ENCODE results near the gene PABPN1.
"Not testable (repeated sequence)": the region's sequence is repeated elsewhere in the genome, so short reads cannot be mapped to it uniquely, and the experiment has no call there.

The PABPN1 gene, protein sequence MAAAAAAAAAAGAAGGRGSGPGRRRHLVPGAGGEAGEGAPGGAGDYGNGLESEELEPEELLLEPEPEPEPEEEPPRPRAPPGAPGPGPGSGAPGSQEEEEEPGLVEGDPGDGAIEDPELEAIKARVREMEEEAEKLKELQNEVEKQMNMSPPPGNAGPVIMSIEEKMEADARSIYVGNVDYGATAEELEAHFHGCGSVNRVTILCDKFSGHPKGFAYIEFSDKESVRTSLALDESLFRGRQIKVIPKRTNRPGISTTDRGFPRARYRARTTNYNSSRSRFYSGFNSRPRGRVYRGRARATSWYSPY

DNA sequence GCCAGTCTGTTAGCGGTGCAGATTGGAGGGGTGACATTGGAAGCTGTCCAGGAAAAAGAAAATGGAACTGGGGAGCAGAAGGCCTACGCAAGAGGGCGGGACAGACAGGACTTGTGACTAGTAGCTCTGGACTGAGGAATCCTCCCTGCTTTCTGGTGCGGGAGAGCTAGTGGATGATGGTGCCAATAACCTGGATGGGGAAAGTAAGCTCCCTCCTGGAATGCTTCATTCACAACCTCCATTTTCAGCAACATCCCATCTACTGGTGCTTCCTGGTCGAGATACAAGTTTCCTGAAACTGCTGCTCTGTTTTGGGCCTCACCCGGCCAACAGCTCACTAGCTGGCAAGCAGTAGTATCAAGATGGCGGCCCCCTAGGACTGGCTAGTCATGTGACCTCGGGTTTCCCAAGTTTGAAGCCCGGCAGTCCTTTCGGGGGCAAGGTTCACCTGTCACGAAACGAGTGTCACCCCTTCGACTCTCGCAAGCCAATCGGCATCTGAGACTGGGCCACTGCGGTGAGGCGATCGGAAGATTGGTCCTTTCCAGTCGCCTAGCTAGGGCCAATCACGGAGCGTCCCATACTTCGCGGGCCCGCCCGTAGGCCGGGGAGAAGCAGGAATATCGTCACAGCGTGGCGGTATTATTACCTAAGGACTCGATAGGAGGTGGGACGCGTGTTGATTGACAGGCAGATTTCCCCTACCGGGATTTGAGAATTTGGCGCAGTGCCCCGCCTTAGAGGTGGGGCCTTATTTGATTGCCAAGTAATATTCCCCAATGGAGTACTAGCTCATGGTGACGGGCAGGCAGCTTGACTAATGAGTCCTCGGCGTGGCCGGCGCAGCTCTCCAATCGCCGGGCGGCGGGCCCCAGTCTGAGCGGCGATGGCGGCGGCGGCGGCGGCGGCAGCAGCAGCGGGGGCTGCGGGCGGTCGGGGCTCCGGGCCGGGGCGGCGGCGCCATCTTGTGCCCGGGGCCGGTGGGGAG, at the start of gene PABPN1:
TSS of gene PABPN1 (plus strand) at position 874 of the 988 bp plus-strand sequence. CDS start at position 887, 13 bp downstream.
- peaks cover 26% of the 10 kb centered on the region for H3K4me1 ChIP-seq (ENCODE audit: control insufficient read depth, insufficient read depth, low read length)
- H3K27me3 ChIP-seq (replicated peaks; ENCODE audit: control insufficient read depth, insufficient read depth, low read length) = no peaks in the 10 kb centered on the region
- H3K9ac ChIP-seq (ENCODE audit: low read length) = peak within 1 kb of the TSS; percentile 98
- H3K9me3 ChIP-seq (ENCODE audit: control insufficient read depth, low read length) = no peaks in the 10 kb centered on the region
- H3K4me3 ChIP-seq (ENCODE audit: low read length) = peak within 1 kb of the TSS; percentile 99
- H3K36me3 ChIP-seq (ENCODE audit: control insufficient read depth, insufficient read depth, low read length, severe bottlenecking) = peaks cover 46% of the 10 kb centered on the region
- DNase-seq (ENCODE audit: low read depth) = peak; percentile 100

DNA sequence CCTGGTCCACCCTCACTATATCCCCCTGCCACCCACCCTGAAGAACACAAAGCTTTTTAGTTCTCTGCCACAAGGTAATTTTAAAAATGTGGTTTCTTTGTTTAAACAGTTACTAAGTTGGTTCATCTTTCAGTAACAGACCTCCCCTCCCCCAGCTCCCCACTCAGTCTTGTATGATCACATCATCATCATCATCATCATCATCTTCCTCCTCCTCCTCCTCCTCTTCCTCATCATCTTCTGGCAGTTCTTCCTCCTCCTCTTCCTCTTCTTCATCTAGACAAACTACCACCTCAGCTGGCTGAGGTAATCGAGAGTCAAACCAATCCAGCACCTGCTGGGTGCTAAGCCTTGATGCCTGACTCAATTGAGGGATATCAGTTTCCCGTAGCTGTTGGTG, 45.8 kb upstream of the PABPN1 start:
- no peak for DNase-seq (ENCODE audit: low read depth)
- H3K27me3 ChIP-seq (replicated peaks; ENCODE audit: control insufficient read depth, insufficient read depth, low read length) = no peaks in the 10 kb centered on the region
- no peaks in the 10 kb centered on the region for H3K9me3 ChIP-seq (ENCODE audit: control insufficient read depth, low read length)
- H3K36me3 ChIP-seq (ENCODE audit: control insufficient read depth, insufficient read depth, low read length, severe bottlenecking) = peaks cover 24% of the 10 kb centered on the region
- no peak overlapping the region for H3K9ac ChIP-seq (ENCODE audit: low read length)
- H3K4me3 ChIP-seq (ENCODE audit: low read length) = no peak overlapping the region
- no peaks in the 10 kb centered on the region for H3K4me1 ChIP-seq (ENCODE audit: control insufficient read depth, insufficient read depth, low read length)

DNA sequence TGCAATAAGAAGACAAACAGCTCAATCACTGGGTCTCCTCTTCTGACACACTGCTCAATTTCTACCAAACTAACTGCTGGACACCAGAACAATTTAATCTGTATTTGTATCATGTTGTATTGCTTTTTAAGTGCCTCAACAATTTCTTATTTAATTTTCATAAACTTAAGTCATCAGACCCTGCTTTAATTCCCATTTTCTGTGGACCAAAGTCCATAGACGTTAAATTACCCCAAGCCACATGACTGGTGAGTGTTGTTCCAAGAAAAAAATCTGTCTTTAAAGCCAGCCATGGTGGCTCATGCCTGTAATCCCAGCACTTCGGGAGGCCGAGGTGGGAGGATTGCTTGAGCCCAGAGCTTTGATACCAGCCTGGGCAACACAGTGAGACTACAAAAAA, 44.1 kb upstream of the PABPN1 start:
- no peak overlapping the region for H3K9ac ChIP-seq (ENCODE audit: low read length)
- H3K9me3 ChIP-seq (ENCODE audit: control insufficient read depth, low read length) = no peaks in the 10 kb centered on the region
- peaks cover 28% of the 10 kb centered on the region for H3K36me3 ChIP-seq (ENCODE audit: control insufficient read depth, insufficient read depth, low read length, severe bottlenecking)
- no peak for DNase-seq (ENCODE audit: low read depth)
- H3K27me3 ChIP-seq (replicated peaks; ENCODE audit: control insufficient read depth, insufficient read depth, low read length) = no peaks in the 10 kb centered on the region
- H3K4me1 ChIP-seq (ENCODE audit: control insufficient read depth, insufficient read depth, low read length) = no peaks in the 10 kb centered on the region
- no peak overlapping the region for H3K4me3 ChIP-seq (ENCODE audit: low read length)

DNA sequence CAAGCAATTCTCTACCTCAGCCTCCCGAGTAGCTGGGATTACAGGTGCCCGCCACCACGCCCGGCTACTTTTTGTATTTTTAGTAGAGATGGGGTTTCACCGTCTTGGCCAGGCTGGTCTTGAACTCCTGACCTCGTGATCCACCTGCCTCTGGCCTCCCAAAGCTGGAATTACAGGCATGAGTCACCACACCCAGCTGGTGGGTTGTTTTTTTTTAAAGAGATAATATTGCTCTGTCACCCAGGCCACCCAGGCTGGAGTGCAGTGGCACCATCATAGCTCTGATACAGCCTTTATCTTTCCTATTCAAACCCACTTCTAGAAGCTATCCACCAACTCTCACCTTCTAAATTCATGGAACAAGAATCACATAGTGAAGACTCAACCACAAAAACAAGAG, 43.3 kb upstream of the PABPN1 start:
- H3K4me1 ChIP-seq (ENCODE audit: control insufficient read depth, insufficient read depth, low read length) = not testable (repeated sequence)

DNA sequence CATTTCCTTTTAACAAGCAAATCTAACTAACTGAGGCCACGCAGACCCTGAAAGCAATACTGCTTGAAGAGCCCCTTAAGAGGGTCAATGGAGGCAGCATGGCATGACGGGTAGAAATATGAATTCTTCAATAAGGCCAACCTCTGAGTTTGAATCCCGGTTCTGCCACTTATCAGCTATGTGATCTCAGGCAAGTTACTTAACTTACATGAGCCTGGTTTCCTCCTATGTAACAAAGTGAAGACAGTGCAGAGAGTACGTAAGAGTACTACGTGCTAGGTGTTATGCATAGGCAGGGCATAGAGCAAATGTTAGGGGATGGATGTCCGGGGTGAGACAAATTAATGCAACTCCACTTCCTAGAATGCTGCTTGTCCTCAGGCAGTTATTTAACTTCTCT, 40.0 kb upstream of the PABPN1 start:
- Histone ChIP-seq H3K36me3 (ENCODE audit: control insufficient read depth, insufficient read depth, low read length, severe bottlenecking) (peaks cover 15% of the 10 kb centered on the region), H3K4me3 (ENCODE audit: low read length) (no peak overlapping the region), H3K27me3 (replicated peaks; ENCODE audit: control insufficient read depth, insufficient read depth, low read length) (no peaks in the 10 kb centered on the region), H3K9me3 (ENCODE audit: control insufficient read depth, low read length) (no peaks in the 10 kb centered on the region), H3K4me1 (ENCODE audit: control insufficient read depth, insufficient read depth, low read length) (peaks cover 13% of the 10 kb centered on the region), H3K9ac (ENCODE audit: low read length) (no peak overlapping the region)
- DNase-seq (ENCODE audit: low read depth) = no peak

More for the DNA sequence above, 43.3 kb upstream of the PABPN1 start:
- H3K9me3 ChIP-seq (ENCODE audit: control insufficient read depth, low read length); H3K9ac ChIP-seq (ENCODE audit: low read length); H3K4me3 ChIP-seq (ENCODE audit: low read length); H3K27me3 ChIP-seq (replicated peaks; ENCODE audit: control insufficient read depth, insufficient read depth, low read length); DNase-seq (ENCODE audit: low read depth): not testable (repeated sequence)
- peaks cover 30% of the 10 kb centered on the region for H3K36me3 ChIP-seq (ENCODE audit: control insufficient read depth, insufficient read depth, low read length, severe bottlenecking)

DNA sequence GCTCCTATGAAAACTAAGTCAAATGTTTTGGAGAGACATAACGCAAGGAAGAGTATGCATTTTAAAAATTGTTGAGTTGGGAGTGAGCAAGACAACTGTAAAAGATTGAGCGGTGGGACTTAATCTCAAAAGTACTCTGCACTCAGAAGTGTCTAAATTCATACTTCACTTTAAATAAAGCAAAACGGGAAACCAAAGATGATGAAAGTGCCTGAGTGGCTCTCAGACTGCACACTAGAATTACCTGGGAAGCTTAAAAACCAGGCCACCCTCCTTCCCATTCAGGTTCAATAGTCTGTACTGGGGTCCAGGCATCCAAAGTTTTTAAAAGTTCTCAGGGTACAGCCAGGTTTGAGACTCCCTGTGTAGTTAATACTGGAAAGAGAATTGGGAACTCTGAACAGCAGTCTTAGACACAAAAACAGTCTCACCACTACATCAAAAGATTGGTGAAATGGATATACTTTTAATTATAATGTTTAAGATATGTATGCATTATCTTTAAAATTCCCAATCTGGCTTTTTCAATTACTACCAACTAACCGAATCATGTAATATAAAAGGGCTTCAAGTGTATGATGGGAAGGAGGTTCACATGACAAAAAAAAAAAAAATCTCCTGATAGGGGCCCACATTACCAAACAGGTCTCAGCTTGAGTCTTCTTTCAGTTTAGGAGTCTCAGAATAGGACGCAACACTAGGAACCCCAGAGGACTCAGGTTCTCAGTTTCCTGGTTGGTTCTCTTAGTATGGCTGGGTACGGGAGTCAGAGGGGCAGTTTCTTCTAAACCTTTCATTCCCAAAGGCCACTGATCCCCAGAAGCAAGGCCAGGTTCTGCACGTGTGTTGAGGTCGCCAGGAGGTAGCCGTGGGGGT, 36.4 kb upstream of the PABPN1 start:
- peaks cover 6% of the 10 kb centered on the region for H3K36me3 ChIP-seq (ENCODE audit: control insufficient read depth, insufficient read depth, low read length, severe bottlenecking)
- peak overlapping the region; percentile 97 for H3K4me3 ChIP-seq (ENCODE audit: low read length)
- H3K9me3 ChIP-seq (ENCODE audit: control insufficient read depth, low read length) = no peaks in the 10 kb centered on the region
- peak; percentile 67 for DNase-seq (ENCODE audit: low read depth)
- peak overlapping the region; percentile 96 for H3K9ac ChIP-seq (ENCODE audit: low read length)
- peaks cover 20% of the 10 kb centered on the region for H3K4me1 ChIP-seq (ENCODE audit: control insufficient read depth, insufficient read depth, low read length)
- H3K27me3 ChIP-seq (replicated peaks; ENCODE audit: control insufficient read depth, insufficient read depth, low read length) = no peaks in the 10 kb centered on the region

DNA sequence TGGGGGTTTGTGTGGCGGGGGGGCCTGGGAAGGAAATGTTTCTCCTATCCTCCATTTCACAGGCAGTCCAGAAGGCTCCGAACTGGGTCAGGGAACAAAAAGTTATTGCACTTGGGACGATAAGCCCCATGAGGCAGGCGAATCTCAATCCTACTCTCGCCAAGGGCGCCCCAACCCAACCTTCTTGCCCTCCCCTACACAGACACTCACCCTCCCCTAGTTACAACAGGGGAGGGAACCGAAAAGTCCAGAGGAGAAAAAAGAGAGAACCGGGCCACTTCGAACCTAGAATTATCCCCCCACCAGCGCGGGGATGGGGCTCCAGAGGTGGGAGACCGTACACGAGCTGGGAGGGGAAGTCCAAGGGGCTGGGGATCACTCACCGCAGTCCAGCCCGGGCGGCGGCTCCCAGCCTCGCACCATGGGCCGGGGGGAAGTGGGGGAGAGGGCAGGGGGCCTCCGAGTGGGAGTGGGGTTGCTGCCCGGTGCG, 35.7 kb upstream of the PABPN1 start:
- no peaks in the 10 kb centered on the region for H3K27me3 ChIP-seq (replicated peaks; ENCODE audit: control insufficient read depth, insufficient read depth, low read length)
- no peaks in the 10 kb centered on the region for H3K9me3 ChIP-seq (ENCODE audit: control insufficient read depth, low read length)
- peak overlapping the region; percentile 97 for H3K4me3 ChIP-seq (ENCODE audit: low read length)
- H3K9ac ChIP-seq (ENCODE audit: low read length) = peak overlapping the region; percentile 96
- peaks cover 6% of the 10 kb centered on the region for H3K36me3 ChIP-seq (ENCODE audit: control insufficient read depth, insufficient read depth, low read length, severe bottlenecking)
- peaks cover 20% of the 10 kb centered on the region for H3K4me1 ChIP-seq (ENCODE audit: control insufficient read depth, insufficient read depth, low read length)
- no peak for DNase-seq (ENCODE audit: low read depth)

DNA sequence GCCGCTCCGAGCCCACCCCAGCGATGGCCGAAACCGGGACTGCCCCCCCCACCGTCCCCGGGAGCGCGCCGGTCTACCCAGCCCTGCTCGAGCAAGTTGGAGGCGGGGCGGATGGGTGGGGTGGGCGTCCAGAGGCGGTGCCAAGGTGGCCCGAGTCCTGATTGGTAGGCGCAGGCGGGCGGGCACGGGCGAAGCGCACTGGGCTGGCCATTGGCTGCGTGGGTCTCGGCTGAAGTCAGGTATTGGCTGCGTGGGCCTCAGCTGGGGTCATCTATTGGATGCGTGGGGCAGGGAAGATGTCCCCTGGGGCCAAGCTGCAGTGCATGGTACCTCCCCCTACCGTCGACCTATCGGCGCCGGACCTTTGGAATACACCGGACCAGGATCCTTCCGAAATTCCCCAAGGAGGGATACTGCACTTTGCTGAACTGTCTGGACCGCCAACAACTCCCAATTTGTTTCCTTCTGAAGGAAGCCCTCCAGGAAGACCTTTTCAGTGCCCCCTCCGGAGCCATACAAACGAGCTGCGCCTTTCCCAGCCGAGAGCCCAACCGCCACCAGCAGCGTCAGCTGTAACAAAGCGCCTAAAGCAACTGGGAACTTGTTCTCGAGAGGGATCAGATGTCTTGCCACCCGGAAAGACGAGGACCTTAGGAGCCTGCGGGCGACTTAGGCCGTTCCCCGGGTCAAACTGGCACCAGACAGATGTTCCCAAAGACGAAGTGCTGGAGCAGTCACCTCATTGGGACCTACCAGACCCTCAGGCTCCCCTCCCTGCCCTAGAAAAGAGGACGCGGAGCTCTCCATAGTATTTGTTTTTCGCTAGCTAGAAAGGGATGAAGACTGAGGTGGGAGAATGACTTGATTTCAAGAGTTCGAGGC, 35.0 kb upstream of the PABPN1 start, which contains the start of gene HOMEZ:
TSS of gene HOMEZ (minus strand) at position 113 of the 882 bp plus-strand sequence. CDS start 180 bp downstream, outside the sequence.
- peaks cover 6% of the 10 kb centered on the region for H3K36me3 ChIP-seq (ENCODE audit: control insufficient read depth, insufficient read depth, low read length, severe bottlenecking)
- DNase-seq (ENCODE audit: low read depth) = peak; percentile 99
- H3K9ac ChIP-seq (ENCODE audit: low read length) = peak within 1 kb of the TSS; percentile 96
- H3K4me3 ChIP-seq (ENCODE audit: low read length) = peak within 1 kb of the TSS; percentile 97
- H3K4me1 ChIP-seq (ENCODE audit: control insufficient read depth, insufficient read depth, low read length) = peaks cover 20% of the 10 kb centered on the region
- H3K9me3 ChIP-seq (ENCODE audit: control insufficient read depth, low read length) = no peaks in the 10 kb centered on the region
- no peaks in the 10 kb centered on the region for H3K27me3 ChIP-seq (replicated peaks; ENCODE audit: control insufficient read depth, insufficient read depth, low read length)

DNA sequence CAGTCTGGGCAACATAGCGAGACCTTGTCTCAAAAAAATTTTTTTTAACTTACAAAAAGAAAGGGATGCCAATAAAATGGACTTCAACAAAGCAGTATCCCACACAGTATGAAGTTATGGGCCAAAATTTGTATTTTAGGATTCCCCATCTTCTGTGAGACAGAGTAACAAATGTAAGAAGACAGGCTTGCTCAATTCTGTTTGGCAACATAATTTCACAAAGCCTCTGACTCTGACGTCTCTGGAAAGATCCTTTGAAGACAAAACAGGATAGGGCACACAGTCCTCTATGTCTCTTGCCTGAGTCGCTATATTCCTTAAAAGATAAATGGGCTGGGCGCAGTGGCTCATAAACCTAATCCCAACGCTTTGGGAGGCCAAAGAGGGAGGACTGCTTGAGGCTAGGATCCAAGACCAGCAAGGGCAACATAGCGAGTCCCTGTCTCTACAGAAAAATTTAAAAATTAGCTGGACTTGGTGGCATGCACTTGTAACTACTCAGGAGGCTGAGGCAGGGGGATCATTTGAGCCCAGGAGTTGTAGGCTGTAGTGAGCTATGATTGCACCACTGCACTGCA, 34.3 kb upstream of the PABPN1 start:
- no peaks in the 10 kb centered on the region for H3K9me3 ChIP-seq (ENCODE audit: control insufficient read depth, low read length)
- H3K27me3 ChIP-seq (replicated peaks; ENCODE audit: control insufficient read depth, insufficient read depth, low read length) = no peaks in the 10 kb centered on the region
- peaks cover 4% of the 10 kb centered on the region for H3K36me3 ChIP-seq (ENCODE audit: control insufficient read depth, insufficient read depth, low read length, severe bottlenecking)
- H3K4me1 ChIP-seq (ENCODE audit: control insufficient read depth, insufficient read depth, low read length) = peaks cover 20% of the 10 kb centered on the region
- H3K4me3 ChIP-seq (ENCODE audit: low read length) = peak overlapping the region; percentile 97
- peak overlapping the region; percentile 81 for H3K9ac ChIP-seq (ENCODE audit: low read length)
- peak; percentile 46 for DNase-seq (ENCODE audit: low read depth)

Data from adipocyte (in vitro differentiated cells).